Testis (tissue), 2 donors: ENCODE measurements around the gene AHCYL2.

Experiments
- POLR2A ChIP-seq: fragments of 450-650 bp; IDR thresholded peaks from one replicate; pipeline ENCODE4 v1.6.1; 2017; ENCODE audit warnings: antibody characterized with exemption, mild to moderate bottlenecking, moderate library complexity
- TF ChIP-seq, protein P1 (sequence below), 3 experiments: fragments of 450-650 bp in 2 of 3; fragments of 200-600 bp in 1 of 3; sonication (generic) in 1 of 3; IDR thresholded peaks; one replicate each; pipeline ENCODE4 v1.5.1; 2016 to 2019; ENCODE audit warnings: antibody characterized with exemption in 3 of 3, mild to moderate bottlenecking in 2 of 3, moderate library complexity in 1 of 3

DNA sequence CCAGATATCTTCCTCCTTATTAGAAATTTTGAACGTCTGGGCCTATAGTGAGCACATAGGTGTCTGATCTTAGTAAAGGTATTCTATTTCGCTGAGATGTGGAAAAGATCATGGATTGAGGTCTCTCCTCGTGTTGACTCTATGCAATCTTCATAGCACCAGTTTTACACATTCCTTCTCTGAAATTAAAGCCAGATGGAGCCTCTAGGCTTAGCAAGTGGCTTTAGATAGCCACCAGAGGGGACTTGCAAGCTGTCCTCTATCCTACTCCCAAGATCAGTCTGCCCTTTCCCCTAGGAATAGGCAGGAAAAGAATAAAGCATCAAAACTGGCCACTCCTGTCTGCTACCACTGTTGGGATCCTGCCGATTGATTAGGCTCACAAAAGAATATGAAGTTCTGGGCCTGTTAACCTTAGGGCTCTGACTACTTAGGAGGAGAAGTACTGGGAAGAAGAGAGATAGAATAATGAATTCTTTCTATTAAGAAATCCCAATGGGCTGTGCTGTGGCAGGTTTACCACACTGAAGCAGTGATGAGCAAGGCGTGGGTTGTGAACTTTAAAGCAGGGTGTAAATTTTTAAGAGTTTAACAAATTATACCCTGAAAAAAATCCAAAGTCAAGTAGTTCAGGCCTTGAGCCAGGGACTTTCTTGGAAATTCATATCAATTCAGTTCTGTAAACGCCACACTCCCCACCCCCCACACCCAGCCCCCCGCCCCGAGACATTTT lies 207.2 kb downstream of the AHCYL2 start:
- no peak for TF ChIP-seq POLR2A
- TF ChIP-seq, protein P1, sequence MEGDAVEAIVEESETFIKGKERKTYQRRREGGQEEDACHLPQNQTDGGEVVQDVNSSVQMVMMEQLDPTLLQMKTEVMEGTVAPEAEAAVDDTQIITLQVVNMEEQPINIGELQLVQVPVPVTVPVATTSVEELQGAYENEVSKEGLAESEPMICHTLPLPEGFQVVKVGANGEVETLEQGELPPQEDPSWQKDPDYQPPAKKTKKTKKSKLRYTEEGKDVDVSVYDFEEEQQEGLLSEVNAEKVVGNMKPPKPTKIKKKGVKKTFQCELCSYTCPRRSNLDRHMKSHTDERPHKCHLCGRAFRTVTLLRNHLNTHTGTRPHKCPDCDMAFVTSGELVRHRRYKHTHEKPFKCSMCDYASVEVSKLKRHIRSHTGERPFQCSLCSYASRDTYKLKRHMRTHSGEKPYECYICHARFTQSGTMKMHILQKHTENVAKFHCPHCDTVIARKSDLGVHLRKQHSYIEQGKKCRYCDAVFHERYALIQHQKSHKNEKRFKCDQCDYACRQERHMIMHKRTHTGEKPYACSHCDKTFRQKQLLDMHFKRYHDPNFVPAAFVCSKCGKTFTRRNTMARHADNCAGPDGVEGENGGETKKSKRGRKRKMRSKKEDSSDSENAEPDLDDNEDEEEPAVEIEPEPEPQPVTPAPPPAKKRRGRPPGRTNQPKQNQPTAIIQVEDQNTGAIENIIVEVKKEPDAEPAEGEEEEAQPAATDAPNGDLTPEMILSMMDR (IDR thresholded peaks at IDR 0.05) = no peak
